HCT116 (cell line): ENCODE data around the gene TMEM132D. TPM values are rescaled to one million over a fixed set of nuclear protein-coding genes. Genes with fewer than 3 reads are reported as not detected.

Source experiments
- ATAC-seq: fragments of 200-7000 bp; cut with Tn5 transposase; 2 replicates; pipeline ENCODE4 v1.9.1; 2020; ENCODE audit warnings: mild to moderate bottlenecking, moderate library complexity
- Bru-seq: library from RNA; stranded (reverse); fragments of 400-500 nt; gene quantifications from one replicate; lab custom pipeline; 2021; lab: Mats Ljungman, UMichigan
- BruChase-seq, 2 experiments: library from RNA; stranded (reverse); fragments of 400-500 nt; gene quantifications; one replicate each; lab custom pipeline; 2021; lab: Mats Ljungman, UMichigan
- BruUV-seq: library from RNA; stranded (reverse); fragments of 400-500 nt; replicated peaks from 2 replicates; lab custom pipeline; 2021; lab: Mats Ljungman, UMichigan
- CTCF ChIA-PET: fragments of 300-600 bp; sonication (Branson Sonifier 250); formaldehyde crosslinking; loops from one replicate; lab custom pipeline; 2021; ENCODE audit warnings: antibody characterized with exemption; lab: Charles Lee
- POLR2A ChIA-PET: fragments of 300-600, 350-600 bp; sonication (Branson Sonifier 250); formaldehyde crosslinking; loops from one replicate; lab custom pipeline; 2021; ENCODE audit warnings: antibody characterized with exemption; lab: Charles Lee
- RAD21 ChIA-PET, 2 experiments: fragments of 300-600 bp; sonication (Branson Sonifier 250); formaldehyde crosslinking; loops; one replicate each; lab custom pipeline; 2023; ENCODE audit warnings: low total read pairs in 2 of 2; ENCODE audit not compliant: uncharacterized antibody in 2 of 2, unreplicated experiment in 2 of 2, low non-redundant PET in 1 of 2; lab: Charles Lee
- DNase-seq: peaks from one replicate; pipeline ENCODE4 v3.0.0-alpha.2; 2010; ENCODE audit warnings: low read depth, low spot score
- H2AFZ ChIP-seq: fragments of 200-600 bp; shearing (Covaris generic), sonication (generic); 2 replicates; pipeline ENCODE4 v1.6.1; 2017; ENCODE audit warnings: low read depth, mixed run types, mixed read lengths, antibody characterized with exemption, low read length; ENCODE audit not compliant: poor library complexity, severe bottlenecking
- H3K27ac ChIP-seq: 2 replicates; pipeline ENCODE4 v1.5.1; 2012; ENCODE audit warnings: low read depth, low read length
- H3K27me3 ChIP-seq: fragments of 200-600 bp; sonication (generic); 2 replicates; pipeline ENCODE4 v1.6.1; 2016; ENCODE audit warnings: mixed run types, low read length, mixed read lengths; ENCODE audit not compliant: insufficient read depth
- H3K36me3 ChIP-seq, 2 experiments: fragments of 200-500 bp in 1 of 2; fragments of 200-600 bp in 1 of 2; sonication (Bioruptor generic) in 1 of 2; sonication (generic) in 1 of 2; 2 replicates each; pipeline versions ENCODE4 v1.5.1 to v1.6.1; 2014 to 2016; ENCODE audit warnings: low read length in 2 of 2, inconsistent platforms in 1 of 2, mixed read lengths in 1 of 2, mixed run types in 1 of 2; ENCODE audit not compliant: insufficient read depth in 2 of 2, control insufficient read depth in 1 of 2
- H3K4me1 ChIP-seq, 2 experiments: fragments of 200-600 bp in 1 of 2; sonication (generic) in 1 of 2; 2 replicates each; pipeline versions ENCODE4 v1.5.1 to v1.6.1; 2012 to 2017; ENCODE audit warnings: low read length in 2 of 2, inconsistent platforms in 1 of 2, mild to moderate bottlenecking in 1 of 2, mixed read lengths in 1 of 2, mixed run types in 1 of 2, moderate library complexity in 1 of 2; ENCODE audit not compliant: insufficient read depth in 2 of 2, control insufficient read depth in 1 of 2
- H3K4me2 ChIP-seq: fragments of 200-600 bp; sonication (generic); 2 replicates; pipeline ENCODE4 v1.6.1; 2017; ENCODE audit warnings: mixed run types, low read length, mixed read lengths
- H3K4me3 ChIP-seq, 2 experiments: fragments of 200-600 bp in 1 of 2; sonication (generic) in 1 of 2; replicated peaks in 1 of 2; 2 replicates each; pipeline ENCODE4 v1.5.1; 2011 to 2016; ENCODE audit warnings: low read length in 2 of 2, control low read depth in 1 of 2, low read depth in 1 of 2, mild to moderate bottlenecking in 1 of 2, mixed read lengths in 1 of 2, mixed run types in 1 of 2
- H3K79me2 ChIP-seq: fragments of 200-600 bp; sonication (generic); 2 replicates; pipeline ENCODE4 v1.6.1; 2017; ENCODE audit warnings: mild to moderate bottlenecking, mixed run types, low read length, moderate library complexity, mixed read lengths; ENCODE audit not compliant: insufficient read depth
- H3K9ac ChIP-seq: fragments of 200-600 bp; sonication (generic); 2 replicates; pipeline ENCODE4 v1.6.1; 2016; ENCODE audit warnings: low read length, mixed read lengths
- H3K9me2 ChIP-seq: fragments of 200-600 bp; sonication (generic), shearing (Covaris generic); 2 replicates; pipeline ENCODE4 v1.6.1; 2017; ENCODE audit warnings: mixed run types, mild to moderate bottlenecking, moderate library complexity; ENCODE audit not compliant: insufficient read depth
- H3K9me3 ChIP-seq, 2 experiments: fragments of 200-500 bp in 1 of 2; fragments of 200-600 bp in 1 of 2; sonication (Bioruptor generic) in 1 of 2; sonication (generic) in 1 of 2; 2 replicates each; pipeline ENCODE4 v1.6.1; 2014 to 2017; ENCODE audit warnings: low read length in 2 of 2, mixed read lengths in 2 of 2, inconsistent platforms in 1 of 2, low read depth in 1 of 2, mild to moderate bottlenecking in 1 of 2, mixed run types in 1 of 2, moderate library complexity in 1 of 2; ENCODE audit not compliant: control insufficient read depth in 1 of 2, insufficient read depth in 1 of 2
- H4K20me1 ChIP-seq: fragments of 200-600 bp; sonication (generic), shearing (Covaris generic); 2 replicates; pipeline ENCODE4 v1.6.1; 2017; ENCODE audit warnings: mixed run types, mild to moderate bottlenecking, moderate library complexity; ENCODE audit not compliant: insufficient read depth
- CBX3 ChIP-seq: IDR thresholded peaks from 2 replicates; pipeline ENCODE4 v1.6.1; 2012; ENCODE audit warnings: low read depth
- CEBPB ChIP-seq: IDR thresholded peaks from 2 replicates; pipeline ENCODE4 v1.6.1; 2012; ENCODE audit warnings: low read depth
- ELF1 ChIP-seq: IDR thresholded peaks from 2 replicates; pipeline ENCODE4 v1.6.1; 2012; ENCODE audit warnings: low read depth, borderline replicate concordance
- EZH2 ChIP-seq: fragments of 200-600 bp; sonication (generic); IDR thresholded peaks from 2 replicates; pipeline ENCODE4 v1.6.1; 2017; ENCODE audit warnings: antibody characterized with exemption, mixed run types
- FOSL1 ChIP-seq: IDR thresholded peaks from 2 replicates; pipeline ENCODE4 v1.6.1; 2012; ENCODE audit warnings: low read depth
- JUND ChIP-seq: IDR thresholded peaks from 2 replicates; pipeline ENCODE4 v1.6.1; 2012
- POLR2A ChIP-seq: IDR thresholded peaks from 2 replicates; pipeline ENCODE4 v1.7.0; 2011; ENCODE audit warnings: borderline replicate concordance; ENCODE audit not compliant: insufficient read depth, insufficient read length; ENCODE audit errors: extremely low read depth
- POLR2AphosphoS5 ChIP-seq: IDR thresholded peaks from 2 replicates; pipeline ENCODE4 v1.6.1; 2011; ENCODE audit warnings: mild to moderate bottlenecking, low read depth, low read length, moderate library complexity
- RAD21 ChIP-seq: IDR thresholded peaks from 2 replicates; pipeline ENCODE4 v1.6.1; 2012; ENCODE audit warnings: low read depth, mild to moderate bottlenecking
- SIN3A ChIP-seq: IDR thresholded peaks from 2 replicates; pipeline ENCODE4 v1.6.1; 2012; ENCODE audit warnings: low read depth
- TCF7L2 ChIP-seq: IDR thresholded peaks from 2 replicates; pipeline ENCODE4 v1.7.0; 2011; ENCODE audit warnings: borderline replicate concordance, inconsistent platforms; ENCODE audit not compliant: insufficient read depth, insufficient read length; ENCODE audit errors: extremely low read depth
- YY1 ChIP-seq: IDR thresholded peaks from 2 replicates; pipeline ENCODE4 v1.6.1; 2011; ENCODE audit warnings: low read length, low read depth, moderate library complexity, mild to moderate bottlenecking; ENCODE audit not compliant: insufficient replicate concordance; ENCODE audit errors: extremely low read depth
- ZNF274 ChIP-seq: fragments of 200-500 bp; sonication (Bioruptor generic); IDR thresholded peaks from 2 replicates; pipeline ENCODE4 v1.6.1; 2014; ENCODE audit warnings: mild to moderate bottlenecking, low read depth, low read length, inconsistent platforms
- intact Hi-C: fragments of 100-400 bp; cut with micrococcal nuclease; formaldehyde crosslinking; loops from 2 replicates; pipeline ENCODE4 v1.10.0; 2022
- long read RNA-seq: library from polyadenylated mRNA; unstranded; transcript quantifications from one replicate; pipeline ENCODE4 v2.0.0, GENCODE V29; 2021; ENCODE audit not compliant: unreplicated experiment
- polyA plus RNA-seq: library from polyadenylated mRNA; unstranded; fragments of >200 nt; gene quantifications from 2 replicates; pipeline ENCODE4 v1.2.1, GENCODE V29; 2012; ENCODE audit warnings: missing spikeins
- total RNA-seq: library from RNA; stranded (reverse); gene quantifications from one replicate; pipeline ENCODE4 v1.2.1, GENCODE V29; 2021; ENCODE audit not compliant: unreplicated experiment
- TF ChIP-seq, protein P1 (sequence below): IDR thresholded peaks from 2 replicates; pipeline ENCODE4 v1.6.1; 2011; ENCODE audit warnings: mild to moderate bottlenecking, low read length, moderate library complexity; ENCODE audit not compliant: insufficient replicate concordance; ENCODE audit errors: extremely low read depth
- TF ChIP-seq, protein P2 (sequence below), 3 experiments: fragments of 200-600 bp in 1 of 3; sonication (generic) in 1 of 3; IDR thresholded peaks in 2 of 3; conservative IDR thresholded peaks in 1 of 3; 2 replicates each; pipeline ENCODE4 v1.5.1; 2012 to 2017; ENCODE audit warnings: low read depth in 2 of 3, low read length in 2 of 3, antibody characterized with exemption in 1 of 3, borderline replicate concordance in 1 of 3, control low read depth in 1 of 3, mild to moderate bottlenecking in 1 of 3, mixed read lengths in 1 of 3, mixed run types in 1 of 3, moderate library complexity in 1 of 3; ENCODE audit not compliant: insufficient read depth in 1 of 3

The TMEM132D gene
- total RNA-seq (not detected), Bru-seq, nascent RNA (percentile 0 among the genes with signal in this experiment), BruChase-seq, experiment 1, labeled RNA remaining after a 6-hour chase (percentile 0 among the genes with signal in this experiment), BruChase-seq, experiment 2, labeled RNA remaining after a 2-hour chase (percentile 3 among the genes with signal in this experiment)
- not detected in 2 replicates for polyA plus RNA-seq
- long read RNA-seq = 0 reads

DNA sequence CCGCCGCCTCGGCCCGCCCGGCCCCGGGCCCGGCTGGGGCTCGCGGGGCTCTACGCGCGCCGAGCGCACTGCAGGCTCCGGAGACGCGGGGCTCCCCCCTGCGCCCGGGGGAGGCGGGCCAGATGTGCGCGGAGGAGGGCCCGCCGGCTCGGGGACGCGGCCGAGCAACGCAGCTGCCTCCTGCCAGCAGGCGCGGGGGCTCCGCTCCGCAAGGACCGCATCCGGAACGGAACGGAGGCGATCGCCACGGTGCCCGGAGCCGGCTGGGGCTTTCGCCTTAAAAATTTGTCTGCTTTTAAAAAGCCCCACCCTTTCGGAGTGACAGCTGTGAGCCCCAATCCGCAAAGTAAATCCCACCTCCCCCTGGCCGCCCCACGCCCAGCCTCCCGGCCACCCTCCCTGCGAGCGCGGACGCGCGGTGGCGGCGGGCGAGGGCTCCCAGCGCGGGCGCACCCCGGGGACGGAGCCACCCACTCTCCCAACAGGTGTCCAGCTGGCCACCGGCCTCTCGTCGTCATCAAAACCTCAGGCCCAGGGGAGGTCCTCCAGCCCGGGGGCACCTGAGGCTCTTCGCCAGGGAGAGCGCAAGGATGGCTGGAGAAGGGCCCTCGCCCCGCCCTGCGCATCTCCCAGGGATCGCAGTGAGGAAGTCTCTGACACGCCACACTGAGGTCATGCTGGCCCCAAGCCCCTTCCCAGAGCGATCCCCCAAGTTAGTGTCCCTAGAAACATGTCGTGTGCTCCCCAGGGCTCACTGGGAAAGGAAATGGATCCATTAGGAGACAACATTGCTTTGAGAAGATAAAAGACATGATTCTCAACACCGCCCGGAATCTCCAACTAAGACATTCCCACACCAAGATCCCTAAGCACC lies at the start of gene TMEM132D:
Gene TMEM132D, minus strand, starts transcription at position 70 of the 874 bp plus-strand sequence.
- H3K9ac ChIP-seq = no peak within 1 kb of the TSS

More for the DNA sequence above, at the start of gene TMEM132D:
- CTCF ChIA-PET = no interaction called here
- DNase-seq (no peak), ATAC-seq (no peak)
- Histone ChIP-seq H3K4me3 (no peak within 1 kb of the TSS), H3K27ac (no peak within 1 kb of the TSS), H3K9me3 (peaks cover 9 to 21% of the 10 kb centered on the region in 2 experiments; a peak in 2 of 4 replicates), H3K79me2 (no peaks in the 10 kb centered on the region), H3K4me1 (no peaks in the 10 kb centered on the region), H3K9me2 (no peaks in the 10 kb centered on the region), H3K4me2 (no peak within 1 kb of the TSS), H2AFZ (no peak within 1 kb of the TSS), H3K36me3 (no peaks in the 10 kb centered on the region), H4K20me1 (no peaks in the 10 kb centered on the region), H3K27me3 (no peaks in the 10 kb centered on the region)
- intact Hi-C loops = no loop called here
- TF ChIP-seq POLR2A = no peak
- TF ChIP-seq FOSL1 = no peak
- TF ChIP-seq POLR2AphosphoS5 = no peak
- no peak for TF ChIP-seq CEBPB
- TF ChIP-seq RAD21 = no peak
- TF ChIP-seq, protein P1, sequence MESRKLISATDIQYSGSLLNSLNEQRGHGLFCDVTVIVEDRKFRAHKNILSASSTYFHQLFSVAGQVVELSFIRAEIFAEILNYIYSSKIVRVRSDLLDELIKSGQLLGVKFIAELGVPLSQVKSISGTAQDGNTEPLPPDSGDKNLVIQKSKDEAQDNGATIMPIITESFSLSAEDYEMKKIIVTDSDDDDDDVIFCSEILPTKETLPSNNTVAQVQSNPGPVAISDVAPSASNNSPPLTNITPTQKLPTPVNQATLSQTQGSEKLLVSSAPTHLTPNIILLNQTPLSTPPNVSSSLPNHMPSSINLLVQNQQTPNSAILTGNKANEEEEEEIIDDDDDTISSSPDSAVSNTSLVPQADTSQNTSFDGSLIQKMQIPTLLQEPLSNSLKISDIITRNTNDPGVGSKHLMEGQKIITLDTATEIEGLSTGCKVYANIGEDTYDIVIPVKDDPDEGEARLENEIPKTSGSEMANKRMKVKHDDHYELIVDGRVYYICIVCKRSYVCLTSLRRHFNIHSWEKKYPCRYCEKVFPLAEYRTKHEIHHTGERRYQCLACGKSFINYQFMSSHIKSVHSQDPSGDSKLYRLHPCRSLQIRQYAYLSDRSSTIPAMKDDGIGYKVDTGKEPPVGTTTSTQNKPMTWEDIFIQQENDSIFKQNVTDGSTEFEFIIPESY = no peak
- TF ChIP-seq, protein P2, sequence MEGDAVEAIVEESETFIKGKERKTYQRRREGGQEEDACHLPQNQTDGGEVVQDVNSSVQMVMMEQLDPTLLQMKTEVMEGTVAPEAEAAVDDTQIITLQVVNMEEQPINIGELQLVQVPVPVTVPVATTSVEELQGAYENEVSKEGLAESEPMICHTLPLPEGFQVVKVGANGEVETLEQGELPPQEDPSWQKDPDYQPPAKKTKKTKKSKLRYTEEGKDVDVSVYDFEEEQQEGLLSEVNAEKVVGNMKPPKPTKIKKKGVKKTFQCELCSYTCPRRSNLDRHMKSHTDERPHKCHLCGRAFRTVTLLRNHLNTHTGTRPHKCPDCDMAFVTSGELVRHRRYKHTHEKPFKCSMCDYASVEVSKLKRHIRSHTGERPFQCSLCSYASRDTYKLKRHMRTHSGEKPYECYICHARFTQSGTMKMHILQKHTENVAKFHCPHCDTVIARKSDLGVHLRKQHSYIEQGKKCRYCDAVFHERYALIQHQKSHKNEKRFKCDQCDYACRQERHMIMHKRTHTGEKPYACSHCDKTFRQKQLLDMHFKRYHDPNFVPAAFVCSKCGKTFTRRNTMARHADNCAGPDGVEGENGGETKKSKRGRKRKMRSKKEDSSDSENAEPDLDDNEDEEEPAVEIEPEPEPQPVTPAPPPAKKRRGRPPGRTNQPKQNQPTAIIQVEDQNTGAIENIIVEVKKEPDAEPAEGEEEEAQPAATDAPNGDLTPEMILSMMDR (IDR thresholded peaks at IDR 0.05 in 2 of 3, conservative IDR thresholded peaks at IDR 0.05 in 1 of 3; ENCODE audit: borderline replicate concordance in 1 of 3, insufficient read depth in 1 of 3, low read depth in 2 of 3, low read length in 2 of 3) = no peak
- TF ChIP-seq JUND = no peak
- TF ChIP-seq CBX3 = no peak
- TF ChIP-seq YY1 = no peak
- no peak for TF ChIP-seq ELF1
- TF ChIP-seq TCF7L2 = no peak
- TF ChIP-seq ZNF274 = no peak
- TF ChIP-seq EZH2 = no peak
- TF ChIP-seq SIN3A = no peak
- no TSS peak for BruUV-seq
- POLR2A ChIA-PET = no interaction called here
- RAD21 ChIA-PET = no interaction called here
